Spinal cord (tissue), 10 donors: ENCODE results near the gene PRXL2C. TPM values are rescaled to one million over a fixed set of nuclear protein-coding genes. Genes with fewer than 3 reads are reported as not detected.
"Not testable (repeated sequence)": the region's sequence is repeated elsewhere in the genome, so short reads cannot be mapped to it uniquely, and the experiment has no call there.

Experiments
- DNase-seq, 6 donors: peaks; one replicate each; pipeline versions ENCODE4 v3.0.0 to v3.0.0-alpha.2; 2013 to 2015; ENCODE audit warnings: low spot score in 6 of 6, low read depth in 4 of 6
- H3K27ac ChIP-seq: one replicate; pipeline ENCODE4 v1.5.1; 2013; ENCODE audit warnings: low read depth, low read length, control low read depth
- H3K27me3 ChIP-seq: one replicate; pipeline ENCODE4 v1.6.1; 2013; ENCODE audit warnings: low read length; ENCODE audit not compliant: control insufficient read depth, insufficient read depth
- H3K36me3 ChIP-seq: one replicate; pipeline ENCODE4 v1.6.1; 2013; ENCODE audit warnings: low read length; ENCODE audit not compliant: control insufficient read depth, insufficient read depth
- H3K4me1 ChIP-seq: one replicate; pipeline ENCODE4 v1.6.1; 2013; ENCODE audit warnings: low read length; ENCODE audit not compliant: control insufficient read depth, insufficient read depth
- H3K4me3 ChIP-seq: one replicate; pipeline ENCODE4 v1.5.1; 2013; ENCODE audit warnings: low read depth, low read length, control low read depth
- H3K9me3 ChIP-seq: one replicate; pipeline ENCODE4 v1.6.1; 2013; ENCODE audit warnings: low read length; ENCODE audit not compliant: control insufficient read depth, insufficient read depth
- WGBS: methylation state at CpG from one replicate; pipeline ENCODE4 v1.1.5; 2013; ENCODE audit warnings: missing lambda C conversion rate; ENCODE audit not compliant: insufficient coverage; 5-methylcytosine and 5-hydroxymethylcytosine counted together
- polyA plus RNA-seq, 2 donors: library from polyadenylated mRNA; unstranded; fragments of 120-200 nt; gene quantifications; one replicate each; pipeline ENCODE4 v1.2.1, GENCODE V29; 2013; ENCODE audit not compliant: insufficient read length in 2 of 2
- total RNA-seq, 2 donors: library from RNA; depleted of rRNA in 1 of 2; stranded (reverse); fragments of 120-200 nt in 1 of 2; fragments of >200 nt in 1 of 2; gene quantifications; one replicate each; pipeline versions ENCODE4 v1.2.3 to v1.2.4, GENCODE V29; 2013 to 2014
- donor health status: healthy.

Gene PRXL2C
- total and polyA plus RNA-seq, 4 donors = 6.1 to 15.5 (median 9.4) TPM

- H3K9me3 ChIP-seq, H3K4me3 ChIP-seq, H3K36me3 ChIP-seq, H3K27ac ChIP-seq, H3K27me3 ChIP-seq, DNase-seq: not testable (repeated sequence)
- peaks cover 22% of the 10 kb centered on the region for H3K4me1 ChIP-seq
- 100% methylated on average over 1 of the region's 4 CpGs for WGBS
Measured at GRCh38 chr9:96614664-96615063, 40.5 kb downstream of the PRXL2C start.

GRCh38 chr9:96612966-96613589, 42.0 kb downstream of the PRXL2C start:
- peak in 1 of 6 donors; percentile 49 for DNase-seq
- no peaks in the 10 kb centered on the region for H3K27me3 ChIP-seq
- H3K27ac ChIP-seq = no peak overlapping the region
- H3K9me3 ChIP-seq = no peaks in the 10 kb centered on the region
- H3K4me3 ChIP-seq = no peak overlapping the region
- H3K36me3 ChIP-seq = no peaks in the 10 kb centered on the region
- no CpG with 5 or more reads among the region's 1 CpG for WGBS
- H3K4me1 ChIP-seq = peaks cover 14% of the 10 kb centered on the region

- peak overlapping the region; percentile 25 for H3K27ac ChIP-seq
- no peaks in the 10 kb centered on the region for H3K9me3 ChIP-seq
- DNase-seq = peak; percentile 56 to 92 (median 75)
- H3K36me3 ChIP-seq = no peaks in the 10 kb centered on the region
- peaks cover 9% of the 10 kb centered on the region for H3K4me1 ChIP-seq
- 7% methylated on average over 9 of the region's 12 CpGs for WGBS
- H3K27me3 ChIP-seq = no peaks in the 10 kb centered on the region
- H3K4me3 ChIP-seq = peak overlapping the region; percentile 3
Measured at GRCh38 chr9:96612105-96612965, 42.8 kb downstream of the PRXL2C start.

- WGBS = no CpG with 5 or more reads among the region's 3 CpGs
- Histone ChIP-seq H3K36me3 (no peaks in the 10 kb centered on the region), H3K27me3 (no peaks in the 10 kb centered on the region), H3K27ac (peak overlapping the region; percentile 25), H3K4me1 (peaks cover 9% of the 10 kb centered on the region), H3K9me3 (no peaks in the 10 kb centered on the region), H3K4me3 (no peak overlapping the region)
- no peak for DNase-seq
Measured at GRCh38 chr9:96611302-96611701, 43.8 kb downstream of the PRXL2C start.

GRCh38 chr9:96609732-96610131, 45.4 kb downstream of the PRXL2C start:
- H3K36me3 ChIP-seq = no peaks in the 10 kb centered on the region
- no peak for DNase-seq
- H3K27me3 ChIP-seq = no peaks in the 10 kb centered on the region
- no peaks in the 10 kb centered on the region for H3K9me3 ChIP-seq
- H3K4me3 ChIP-seq = no peak overlapping the region
- H3K27ac ChIP-seq = no peak overlapping the region
- peaks cover 14% of the 10 kb centered on the region for H3K4me1 ChIP-seq

GRCh38 chr9:96607971-96608370, 47.1 kb downstream of the PRXL2C start:
- no peaks in the 10 kb centered on the region for H3K9me3 ChIP-seq
- DNase-seq = no peak
- H3K27me3 ChIP-seq = no peaks in the 10 kb centered on the region
- 100% methylated on average over 1 of the region's 3 CpGs for WGBS
- H3K27ac ChIP-seq = no peak overlapping the region
- peaks cover 14% of the 10 kb centered on the region for H3K4me1 ChIP-seq
- no peaks in the 10 kb centered on the region for H3K36me3 ChIP-seq
- no peak overlapping the region for H3K4me3 ChIP-seq

GRCh38 chr9:96605328-96605727, 49.8 kb downstream of the PRXL2C start:
- H3K4me3 ChIP-seq = no peak overlapping the region
- no peak overlapping the region for H3K27ac ChIP-seq
- no CpG with 5 or more reads among the region's 3 CpGs for WGBS
- H3K9me3 ChIP-seq = no peaks in the 10 kb centered on the region
- H3K27me3 ChIP-seq = no peaks in the 10 kb centered on the region
- no peaks in the 10 kb centered on the region for H3K36me3 ChIP-seq
- DNase-seq = no peak
- H3K4me1 ChIP-seq = peaks cover 8% of the 10 kb centered on the region

- 49% methylated on average over 3 of the region's 3 CpGs for WGBS
- Histone ChIP-seq H3K27me3 (no peaks in the 10 kb centered on the region), H3K27ac (no peak overlapping the region), H3K4me3 (no peak overlapping the region), H3K9me3 (no peaks in the 10 kb centered on the region), H3K4me1 (peaks cover 5% of the 10 kb centered on the region), H3K36me3 (no peaks in the 10 kb centered on the region)
- peak in 1 of 6 donors; percentile 75 for DNase-seq
Measured at GRCh38 chr9:96604004-96604319, 51.2 kb downstream of the PRXL2C start.

GRCh38 chr9:96603305-96604003, 51.7 kb downstream of the PRXL2C start:
- Histone ChIP-seq H3K36me3 (no peaks in the 10 kb centered on the region), H3K27ac (peak overlapping the region; percentile 20), H3K4me3 (no peak overlapping the region), H3K4me1 (peaks cover 5% of the 10 kb centered on the region), H3K9me3 (no peaks in the 10 kb centered on the region), H3K27me3 (no peaks in the 10 kb centered on the region)
- DNase-seq = no peak
- WGBS = 69% methylated on average over 5 of the region's 8 CpGs
